Cardiac septum (tissue), 1 donor: ENCODE data around the gene RSRC1. TPM values are rescaled to one million over a fixed set of nuclear protein-coding genes. Genes with fewer than 3 reads are reported as not detected.

Experiments
- total RNA-seq: library from RNA; stranded (reverse); fragmentation: NEBNext Ultra II Directional; extraction: Animal tissue kit (Norgen Biotek cat#: 25700); gene quantifications from one replicate; pipeline ENCODE4 v1.2.1, GENCODE V29; 2021
- donor health status: DM: no; HTN: no; CAD: no.

Gene RSRC1
- total RNA-seq, 1 donor from 2014 or later = 21.4 TPM

Other genes with a start within 250 kb of the RSRC1 start
- 0.94 TPM for gene SHOX2, start 3.7 kb upstream of the RSRC1 start, total RNA-seq